ENCODE results near the gene NRDC. TPM values are rescaled to one million over a fixed set of nuclear protein-coding genes. Genes with fewer than 3 reads are reported as not detected.

Gene NRDC
- total RNA-seq, 1 donor from 2014 or later, result 111 TPM

DNA sequence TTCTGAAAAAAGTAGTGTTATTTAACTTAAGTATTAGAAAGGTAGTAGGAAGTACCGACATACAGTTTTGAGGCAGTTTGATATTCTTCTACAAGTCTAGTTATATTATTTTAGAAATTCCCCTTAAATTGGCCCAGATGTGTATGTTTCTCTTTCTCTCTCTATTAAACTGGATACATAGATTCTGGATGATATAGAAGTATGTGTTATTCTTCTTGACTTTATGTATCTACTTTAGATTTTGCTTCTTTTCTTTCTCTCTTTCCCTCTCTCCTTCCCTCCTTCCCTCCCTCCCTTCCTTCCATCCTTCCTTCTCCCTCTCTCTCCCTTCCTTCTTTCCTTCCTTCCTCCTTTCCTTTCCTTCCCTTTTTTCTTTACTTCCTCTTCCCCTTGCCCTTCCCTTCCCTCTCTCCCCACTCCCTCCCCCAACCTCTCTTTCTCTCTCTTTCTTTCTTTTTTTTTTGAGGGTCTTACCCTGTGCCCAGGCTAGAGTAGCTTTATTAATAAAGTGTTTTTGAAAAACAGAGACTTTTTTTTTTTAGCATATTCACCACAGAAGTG lies 137.3 kb downstream of the NRDC start:
- DNase-seq (ENCODE audit: low spot score), result no peak
- intact Hi-C loops (cut with DNase I), result no loop called here

DNA sequence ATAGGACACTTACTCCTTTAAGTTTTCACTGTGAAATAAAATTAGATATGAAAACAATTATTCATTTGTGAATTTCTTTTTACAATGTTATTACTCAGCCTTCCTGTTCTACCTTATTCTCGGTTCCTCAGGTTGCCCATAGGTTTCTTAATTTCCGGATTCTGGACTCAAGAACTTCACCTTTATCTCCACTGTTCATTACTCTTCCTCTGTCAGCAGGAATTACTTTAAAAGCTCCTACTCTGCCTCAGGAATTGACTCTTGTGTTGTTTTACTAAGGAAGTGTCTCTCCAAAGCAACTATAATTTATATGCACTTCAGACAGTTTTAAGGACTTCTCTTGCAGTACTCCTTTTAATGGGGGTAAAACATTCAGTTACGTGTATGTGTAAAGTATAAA lies 137.9 kb downstream of the NRDC start:
- intact Hi-C loops (cut with DNase I), result no loop called here
- no peak for DNase-seq (ENCODE audit: low spot score)

Small RNAs within 50 kb of the gene (microRNA-seq; reads per million reads assigned to microRNA genes)
- not detected for gene MIR761

Other genes starting within 250 kb of the NRDC start
- gene RAB3B, start 112.0 kb upstream of the NRDC start, total RNA-seq, result not detected
- 3.9 TPM for gene KTI12, start 155.1 kb upstream of the NRDC start, total RNA-seq
- gene TXNDC12, start 176.5 kb upstream of the NRDC start, total RNA-seq, result 22.0 TPM
- 33.5 TPM for gene BTF3L4, start 177.6 kb upstream of the NRDC start, total RNA-seq

Measured in cardiac septum (tissue), 1 donor.